H9 (cell line): ENCODE results near the gene TRAF3IP1. TPM values are rescaled to one million over a fixed set of nuclear protein-coding genes. Genes with fewer than 3 reads are reported as not detected.

Experiments used
- DNase-seq: peaks from one replicate; pipeline ENCODE4 v3.0.0-alpha.2; 2017
- H2AFZ ChIP-seq: one replicate; pipeline ENCODE4 v1.6.1; 2013; ENCODE audit warnings: mild to moderate bottlenecking, low read length, control low read depth, moderate library complexity
- H2AK5ac ChIP-seq: 2 replicates; pipeline ENCODE4 v1.6.1; 2013; ENCODE audit warnings: low read length, control low read depth, mixed read lengths; ENCODE audit not compliant: insufficient read length
- H2BK120ac ChIP-seq: one replicate; pipeline ENCODE4 v1.6.1; 2013; ENCODE audit warnings: low read depth, mild to moderate bottlenecking, low read length, control low read depth, inconsistent platforms; ENCODE audit not compliant: poor library complexity, severe bottlenecking
- H2BK12ac ChIP-seq: 2 replicates; pipeline ENCODE4 v1.6.1; 2013; ENCODE audit warnings: low read length, control low read depth, mixed read lengths, low read depth; ENCODE audit not compliant: insufficient read length
- H2BK15ac ChIP-seq: 2 replicates; pipeline ENCODE4 v1.6.1; 2013; ENCODE audit warnings: low read depth, low read length, control low read depth
- H2BK20ac ChIP-seq: one replicate; pipeline ENCODE4 v1.6.1; 2013; ENCODE audit warnings: low read depth, mild to moderate bottlenecking, low read length, control low read depth, inconsistent platforms; ENCODE audit not compliant: poor library complexity, severe bottlenecking
- H2BK5ac ChIP-seq: 2 replicates; pipeline ENCODE4 v1.6.1; 2013; ENCODE audit warnings: low read length, control low read depth, mixed read lengths; ENCODE audit not compliant: insufficient read length
- H3K14ac ChIP-seq: 2 replicates; pipeline ENCODE4 v1.6.1; 2013; ENCODE audit warnings: low read length, control low read depth; ENCODE audit not compliant: insufficient read depth
- H3K18ac ChIP-seq: 2 replicates; pipeline ENCODE4 v1.6.1; 2013; ENCODE audit warnings: low read depth, mild to moderate bottlenecking, mixed read lengths, low read length, control low read depth; ENCODE audit not compliant: insufficient read length
- H3K23ac ChIP-seq: 2 replicates; pipeline ENCODE4 v1.6.1; 2013; ENCODE audit warnings: low read length, control low read depth, mixed read lengths, low read depth; ENCODE audit not compliant: insufficient read length
- H3K23me2 ChIP-seq: 2 replicates; pipeline ENCODE4 v1.6.1; 2013; ENCODE audit warnings: low read depth, mild to moderate bottlenecking, mixed read lengths, low read length, control low read depth; ENCODE audit not compliant: insufficient read length, poor library complexity, severe bottlenecking
- H3K27ac ChIP-seq: 2 replicates; pipeline ENCODE4 v1.5.1; 2013; ENCODE audit warnings: low read length, control low read depth, mixed read lengths, low read depth; ENCODE audit not compliant: insufficient read length
- H3K27me3 ChIP-seq: 2 replicates; pipeline ENCODE4 v1.6.1; 2013; ENCODE audit warnings: low read length, control low read depth, inconsistent platforms; ENCODE audit not compliant: insufficient read depth
- H3K4ac ChIP-seq: 2 replicates; pipeline ENCODE4 v1.6.1; 2013; ENCODE audit warnings: low read depth, mild to moderate bottlenecking, control low read depth, inconsistent platforms, low read length, moderate library complexity
- H3K4me1 ChIP-seq: 2 replicates; pipeline ENCODE4 v1.6.1; 2013; ENCODE audit warnings: low read length, control low read depth, inconsistent platforms; ENCODE audit not compliant: insufficient read depth
- H3K4me2 ChIP-seq: 2 replicates; pipeline ENCODE4 v1.6.1; 2013; ENCODE audit warnings: low read length, control low read depth, mixed read lengths; ENCODE audit not compliant: insufficient read length, insufficient read depth
- H3K56ac ChIP-seq: 2 replicates; pipeline ENCODE4 v1.6.1; 2013; ENCODE audit warnings: low read depth, mild to moderate bottlenecking, mixed read lengths, low read length, control low read depth; ENCODE audit not compliant: insufficient read length
- H3K79me1 ChIP-seq: 2 replicates; pipeline ENCODE4 v1.6.1; 2013; ENCODE audit warnings: low read depth, mild to moderate bottlenecking, moderate library complexity, low read length, control low read depth, inconsistent platforms; ENCODE audit not compliant: insufficient read depth, poor library complexity, severe bottlenecking
- H3K79me2 ChIP-seq: 2 replicates; pipeline ENCODE4 v1.6.1; 2013; ENCODE audit warnings: low read length, control low read depth, inconsistent platforms; ENCODE audit not compliant: insufficient read depth
- H3K9ac ChIP-seq: 2 replicates; pipeline ENCODE4 v1.6.1; 2013; ENCODE audit warnings: low read length, control low read depth, mixed read lengths; ENCODE audit not compliant: insufficient read length; ENCODE audit errors: extremely low read depth
- H3K9me3 ChIP-seq: one replicate; pipeline ENCODE4 v1.6.1; 2013; ENCODE audit warnings: low read depth, low read length, inconsistent platforms; ENCODE audit not compliant: control insufficient read depth
- H3T11ph ChIP-seq: one replicate; pipeline ENCODE4 v1.6.1; 2013; ENCODE audit warnings: mild to moderate bottlenecking, low read length, control low read depth, inconsistent platforms
- H4K20me1 ChIP-seq: one replicate; pipeline ENCODE4 v1.6.1; 2013; ENCODE audit not compliant: control insufficient read depth, insufficient read length, insufficient read depth
- H4K5ac ChIP-seq: 2 replicates; pipeline ENCODE4 v1.6.1; 2013; ENCODE audit warnings: low read depth, mild to moderate bottlenecking, mixed read lengths, low read length, control low read depth; ENCODE audit not compliant: insufficient read length
- H4K8ac ChIP-seq: replicated peaks from 2 replicates; pipeline ENCODE4 v1.6.1; 2013; ENCODE audit warnings: low read length, control low read depth, mixed read lengths, low read depth; ENCODE audit not compliant: insufficient read length
- H4K91ac ChIP-seq: 2 replicates; pipeline ENCODE4 v1.6.1; 2013; ENCODE audit warnings: low read depth, mild to moderate bottlenecking, moderate library complexity, mixed read lengths, low read length, control low read depth; ENCODE audit not compliant: insufficient read length
- H3K27ac Mint-ChIP-seq, 3 experiments: 2 replicates in 2 of 3; 3 replicates in 1 of 3; pipeline ENCODE4 v1.8.0; 2020 to 2021; ENCODE audit warnings: mixed read lengths in 3 of 3, mild to moderate bottlenecking in 1 of 3, moderate library complexity in 1 of 3
- H3K27me3 Mint-ChIP-seq: 2 replicates; pipeline ENCODE4 v1.8.0; 2021; ENCODE audit warnings: low read depth, mild to moderate bottlenecking, moderate library complexity, mixed read lengths
- H3K36me3 Mint-ChIP-seq, 3 experiments: 2 replicates in 2 of 3; 3 replicates in 1 of 3; pipeline ENCODE4 v1.8.0; 2020 to 2021; ENCODE audit warnings: low read depth in 3 of 3, mixed read lengths in 3 of 3; ENCODE audit not compliant: insufficient read depth in 1 of 3
- H3K4me1 Mint-ChIP-seq, 2 experiments: 2 replicates each; pipeline ENCODE4 v1.8.0; 2020; ENCODE audit warnings: mixed read lengths in 2 of 2
- H3K4me3 Mint-ChIP-seq, 2 experiments: 2 replicates in 1 of 2; 3 replicates in 1 of 2; pipeline ENCODE4 v1.8.0; 2020 to 2021; ENCODE audit warnings: mild to moderate bottlenecking in 2 of 2, mixed read lengths in 2 of 2, moderate library complexity in 1 of 2
- H3K9me3 Mint-ChIP-seq, 2 experiments: 2 replicates in 1 of 2; 3 replicates in 1 of 2; pipeline ENCODE4 v1.8.0; 2020; ENCODE audit warnings: mild to moderate bottlenecking in 2 of 2, mixed read lengths in 2 of 2, moderate library complexity in 1 of 2
- CTCF ChIP-seq: fragments of 200-600 bp; sonication (generic); conservative IDR thresholded peaks from 3 replicates; pipeline ENCODE4 v1.8.0; 2021; ENCODE audit warnings: antibody characterized with exemption, mild to moderate bottlenecking
- WGBS: extraction: QIAGEN DNeasy Blood & Tissue Kit; methylation state at CpG from one replicate; pipeline ENCODE4 v1.1.7; 2013; ENCODE audit warnings: missing lambda C conversion rate, low lambda C conversion rate, mixed read lengths; ENCODE audit not compliant: insufficient read length; ENCODE audit errors: extremely low coverage; 5-methylcytosine and 5-hydroxymethylcytosine counted together
- total RNA-seq: library from RNA; stranded (reverse); gene quantifications from 2 replicates; pipeline ENCODE4 v1.2.1, GENCODE V29; 2021

Gene TRAF3IP1
- total RNA-seq, 1 experiment from 2014 or later: 16.4 TPM

DNA sequence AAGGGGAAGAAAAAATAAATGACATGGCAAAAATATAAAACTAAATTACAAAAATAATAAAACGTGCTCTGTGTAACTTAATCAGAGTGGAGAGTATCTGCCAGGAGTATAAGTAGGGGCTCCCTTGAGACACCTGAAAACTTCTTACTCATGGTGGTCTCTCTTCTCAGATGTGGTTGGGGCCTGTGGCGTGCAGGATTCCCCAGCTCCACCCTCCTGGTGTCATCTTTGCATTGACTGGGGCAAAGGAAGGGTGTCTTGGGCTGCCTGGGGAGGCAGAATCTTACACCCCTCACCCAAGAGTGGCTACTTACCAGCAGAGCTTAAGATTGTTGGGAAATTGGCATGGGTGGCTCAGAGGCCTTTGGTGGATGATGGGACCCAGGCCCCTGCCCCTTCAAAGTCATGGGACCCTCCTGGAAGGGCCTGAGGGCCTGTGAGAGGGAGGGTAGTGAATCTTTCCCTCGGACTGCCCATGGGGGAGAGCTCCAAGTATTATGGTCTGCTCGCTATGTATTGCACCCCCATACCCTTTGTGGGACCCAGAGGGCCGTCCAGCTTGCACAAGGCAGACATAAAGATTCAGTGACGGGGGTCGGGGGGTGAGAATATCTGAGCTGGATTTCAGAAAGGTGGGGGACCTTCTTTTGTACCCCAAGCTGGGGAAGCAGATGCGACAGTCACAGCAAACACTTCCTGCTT is 6.9 kb upstream of the TRAF3IP1 start:
- H3K4ac ChIP-seq: no peak overlapping the region
- H4K91ac ChIP-seq: no peak overlapping the region
- no peak overlapping the region for H4K5ac ChIP-seq
- Mint-ChIP-seq H3K27me3 (peaks cover 13% of the 10 kb centered on the region), H3K4me3 (no peak overlapping the region), H3K9me3 (peaks cover 0 to 4% of the 10 kb centered on the region in 2 experiments; a peak in 3 of 5 replicates), H3K27ac (no peak overlapping the region), H3K4me1 (no peaks in the 10 kb centered on the region), H3K36me3 (no peaks in the 10 kb centered on the region)
- no peak overlapping the region for H2BK5ac ChIP-seq
- H2BK120ac ChIP-seq: no peak overlapping the region
- H3K23me2 ChIP-seq: no peaks in the 10 kb centered on the region
- H3K4me1 ChIP-seq: no peaks in the 10 kb centered on the region
- H3K79me1 ChIP-seq: no peaks in the 10 kb centered on the region
- DNase-seq: no peak
- H3T11ph ChIP-seq: no peak overlapping the region
- H2BK15ac ChIP-seq: no peak overlapping the region
- H4K20me1 ChIP-seq: no peaks in the 10 kb centered on the region
- H3K56ac ChIP-seq: no peak overlapping the region
- no peak overlapping the region for H3K9ac ChIP-seq
- no peak overlapping the region for H3K4me2 ChIP-seq
- H2BK12ac ChIP-seq: no peak overlapping the region
- no peak overlapping the region for H3K27ac ChIP-seq
- H2AFZ ChIP-seq: no peak overlapping the region
- no peak overlapping the region for H3K18ac ChIP-seq
- H3K14ac ChIP-seq: no peak overlapping the region
- no peaks in the 10 kb centered on the region for H3K27me3 ChIP-seq
- H3K23ac ChIP-seq: no peak overlapping the region
- TF ChIP-seq CTCF: no peak
- no peak overlapping the region for H2AK5ac ChIP-seq
- H4K8ac ChIP-seq: no peak overlapping the region
- H3K9me3 ChIP-seq: no peaks in the 10 kb centered on the region
- H3K79me2 ChIP-seq: no peaks in the 10 kb centered on the region
- WGBS: no CpG with 5 or more reads among the region's 8 CpGs
- H2BK20ac ChIP-seq: no peak overlapping the region
